HT1080 (cell line): ENCODE measurements around the gene RIPPLY3. TPM values are rescaled to one million over a fixed set of nuclear protein-coding genes. Genes with fewer than 3 reads are reported as not detected.
A peak's percentile ranks its signal among the peaks of the same experiment; 100 is the strongest.

ENCODE experiments used
- DNase-seq: peaks from one replicate; pipeline ENCODE4 v3.0.0-alpha.2; 2015; ENCODE audit warnings: low read depth
- polyA plus RNA-seq, 2 experiments: library from polyadenylated mRNA; depleted of rRNA; stranded (reverse); fragments of >200 nt; gene quantifications; 2 replicates each; pipeline ENCODE4 v1.2.3, GENCODE V29; 2015
- total RNA-seq: library from RNA; depleted of rRNA; stranded (reverse); fragments of >200 nt; shearing (Covaris generic); gene quantifications from 2 replicates; pipeline ENCODE4 v1.2.3, GENCODE V29; 2014; rRNA removed

The RIPPLY3 gene, protein sequence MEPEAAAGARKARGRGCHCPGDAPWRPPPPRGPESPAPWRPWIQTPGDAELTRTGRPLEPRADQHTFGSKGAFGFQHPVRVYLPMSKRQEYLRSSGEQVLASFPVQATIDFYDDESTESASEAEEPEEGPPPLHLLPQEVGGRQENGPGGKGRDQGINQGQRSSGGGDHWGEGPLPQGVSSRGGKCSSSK
- not detected in 2 replicates for total RNA-seq
- not detected in 2 replicates for polyA plus RNA-seq (2015; cell fraction: cytosol; rRNA removed)
- not detected in 2 replicates for polyA plus RNA-seq (2015; cell fraction: nucleus; rRNA removed)

GRCh38 chr21:37006486-37007291, at the start of gene RIPPLY3:
Gene RIPPLY3 (plus strand): TSS chr21:37006702. CDS start chr21:37006773, 71 bp downstream.
- DNase-seq = no peak

GRCh38 chr21:36959020-36959835, 47.3 kb upstream of the RIPPLY3 start:
- no peak for DNase-seq

GRCh38 chr21:36960676-36961284, 45.7 kb upstream of the RIPPLY3 start:
- no peak for DNase-seq

DNA sequence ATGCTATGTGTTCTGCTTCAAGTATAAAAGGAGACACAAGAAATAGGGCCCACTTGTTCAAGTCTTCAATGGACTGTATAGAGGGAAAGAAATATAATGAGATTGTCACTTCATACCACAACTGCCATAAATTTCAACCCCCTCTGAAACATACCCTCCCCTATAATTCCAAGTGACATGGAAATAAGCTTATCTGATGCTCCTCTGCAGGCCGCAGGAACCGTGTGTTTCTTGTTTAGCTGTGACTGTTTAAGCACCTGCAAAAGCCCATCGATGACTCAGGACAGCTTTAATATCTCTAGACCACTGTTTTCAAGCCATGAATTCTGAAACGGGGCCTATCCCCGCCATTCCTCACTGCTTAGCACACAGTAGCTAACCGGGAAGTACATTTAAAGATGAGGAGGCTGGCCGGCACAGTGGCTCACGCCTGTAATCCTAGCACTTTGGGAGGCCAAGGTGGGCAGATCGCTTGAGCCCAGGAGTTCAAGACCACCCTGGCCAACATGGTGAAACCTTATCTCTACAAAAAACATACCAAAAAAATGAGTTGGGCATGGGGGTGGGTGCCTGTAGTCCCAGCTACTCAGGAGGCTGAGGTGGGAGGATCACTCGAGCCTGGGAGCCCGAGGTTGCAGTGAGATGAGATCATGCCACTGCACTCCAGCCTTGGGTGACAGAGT, 44.3 kb upstream of the RIPPLY3 start:
- DNase-seq = no peak

GRCh38 chr21:36964398-36964797, 42.1 kb upstream of the RIPPLY3 start:
- DNase-seq = no peak

DNA sequence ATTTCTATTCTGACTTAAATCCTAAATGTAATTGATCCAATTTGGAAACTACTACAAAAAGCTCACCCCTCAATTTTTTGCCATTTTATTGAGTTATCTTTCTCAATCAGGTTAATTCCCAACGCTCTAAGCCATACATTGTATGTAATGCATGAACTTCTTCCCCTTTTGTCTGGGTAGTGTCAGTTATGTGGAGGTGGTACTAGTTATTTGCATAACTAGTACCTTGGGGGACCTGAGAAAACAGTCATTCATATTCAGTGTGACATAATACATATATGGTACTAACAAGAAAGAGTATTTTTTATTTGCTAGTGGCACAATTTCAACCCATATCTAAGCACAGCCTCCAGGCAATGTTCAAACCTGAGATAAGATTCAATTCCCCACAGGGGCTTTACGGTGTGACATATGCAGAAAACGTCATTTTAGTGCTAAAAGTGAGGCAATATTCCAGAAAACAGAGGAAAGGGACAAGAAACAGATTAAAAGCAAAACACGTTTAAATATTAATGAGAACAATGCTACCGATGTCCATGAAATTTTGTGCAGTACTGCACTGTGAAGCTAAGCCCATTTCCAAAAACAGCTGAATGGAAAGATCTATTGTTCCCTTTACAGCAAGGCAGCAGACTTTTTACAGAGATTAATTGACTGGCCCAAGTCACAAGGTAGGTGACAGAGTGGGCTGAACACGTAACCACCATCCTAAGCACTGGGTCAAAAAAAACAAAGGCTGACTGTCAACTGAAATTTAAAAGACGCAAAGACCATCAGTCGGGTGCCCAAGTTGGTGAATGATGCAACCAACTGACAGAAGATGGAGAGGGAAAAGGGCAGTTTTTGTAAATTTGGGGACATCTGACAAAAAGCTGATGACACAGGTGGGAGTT, 41.4 kb upstream of the RIPPLY3 start:
- no peak for DNase-seq

DNA sequence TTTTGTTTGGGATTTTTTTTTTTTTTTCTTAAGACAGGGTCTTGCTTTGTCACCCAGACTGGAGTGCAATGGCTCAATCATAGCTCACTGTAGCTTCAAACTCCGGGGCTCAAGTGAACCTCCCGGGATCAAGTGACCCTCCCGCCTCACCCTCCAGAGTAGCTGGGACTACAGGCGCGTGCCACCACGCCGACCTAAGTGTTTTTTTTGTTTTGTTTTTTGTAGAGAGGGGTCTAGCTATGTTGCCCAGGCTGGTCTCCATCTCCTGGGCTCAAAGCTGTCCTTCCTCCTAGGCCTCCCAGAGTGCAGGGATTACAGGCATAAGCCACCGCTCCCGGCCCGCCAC, 40.8 kb upstream of the RIPPLY3 start:
- DNase-seq = no peak

DNA sequence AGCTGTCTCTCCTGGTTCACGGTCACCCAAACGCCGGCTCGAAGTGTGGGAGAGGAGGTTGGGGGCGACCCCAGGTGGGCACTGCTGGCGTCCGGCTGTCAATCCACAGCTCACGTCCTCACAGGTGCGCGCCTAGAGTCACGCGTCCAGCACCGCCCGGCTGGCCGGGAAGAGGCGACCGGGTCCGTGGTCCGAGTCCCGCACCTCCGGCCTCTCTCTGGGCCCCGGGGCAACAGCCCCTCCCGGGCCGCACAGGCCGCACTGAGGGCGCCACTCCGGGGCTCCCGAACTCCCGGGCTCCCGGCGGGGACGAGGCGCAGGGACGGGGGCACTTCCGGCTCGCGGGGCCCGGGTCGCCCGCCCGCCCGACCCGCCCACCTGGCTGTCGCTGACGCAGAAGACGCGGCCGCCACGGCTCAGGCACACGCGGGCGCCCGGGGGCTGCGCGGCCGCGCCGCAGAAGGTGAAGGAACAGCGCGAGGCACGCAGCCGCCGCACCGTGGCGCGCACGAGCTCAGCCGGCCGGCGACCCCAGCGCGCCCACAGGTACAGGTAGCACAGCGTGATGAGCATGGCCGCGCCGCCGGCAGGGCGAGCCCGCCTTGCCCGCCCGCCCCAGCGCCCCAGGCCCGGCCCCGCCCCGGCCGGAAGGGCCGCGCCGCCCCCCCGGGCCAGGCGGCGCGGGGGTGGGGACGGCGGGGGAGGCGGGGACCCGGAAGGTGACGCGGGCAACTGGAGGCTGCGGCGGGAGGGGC, 40.3 kb upstream of the RIPPLY3 start, which contains the start of gene HLCS:
TSS of gene HLCS (minus strand) at position 604 of the 755 bp plus-strand sequence. CDS start at position 573, 31 bp downstream.
- peak; percentile 44 for DNase-seq

DNA sequence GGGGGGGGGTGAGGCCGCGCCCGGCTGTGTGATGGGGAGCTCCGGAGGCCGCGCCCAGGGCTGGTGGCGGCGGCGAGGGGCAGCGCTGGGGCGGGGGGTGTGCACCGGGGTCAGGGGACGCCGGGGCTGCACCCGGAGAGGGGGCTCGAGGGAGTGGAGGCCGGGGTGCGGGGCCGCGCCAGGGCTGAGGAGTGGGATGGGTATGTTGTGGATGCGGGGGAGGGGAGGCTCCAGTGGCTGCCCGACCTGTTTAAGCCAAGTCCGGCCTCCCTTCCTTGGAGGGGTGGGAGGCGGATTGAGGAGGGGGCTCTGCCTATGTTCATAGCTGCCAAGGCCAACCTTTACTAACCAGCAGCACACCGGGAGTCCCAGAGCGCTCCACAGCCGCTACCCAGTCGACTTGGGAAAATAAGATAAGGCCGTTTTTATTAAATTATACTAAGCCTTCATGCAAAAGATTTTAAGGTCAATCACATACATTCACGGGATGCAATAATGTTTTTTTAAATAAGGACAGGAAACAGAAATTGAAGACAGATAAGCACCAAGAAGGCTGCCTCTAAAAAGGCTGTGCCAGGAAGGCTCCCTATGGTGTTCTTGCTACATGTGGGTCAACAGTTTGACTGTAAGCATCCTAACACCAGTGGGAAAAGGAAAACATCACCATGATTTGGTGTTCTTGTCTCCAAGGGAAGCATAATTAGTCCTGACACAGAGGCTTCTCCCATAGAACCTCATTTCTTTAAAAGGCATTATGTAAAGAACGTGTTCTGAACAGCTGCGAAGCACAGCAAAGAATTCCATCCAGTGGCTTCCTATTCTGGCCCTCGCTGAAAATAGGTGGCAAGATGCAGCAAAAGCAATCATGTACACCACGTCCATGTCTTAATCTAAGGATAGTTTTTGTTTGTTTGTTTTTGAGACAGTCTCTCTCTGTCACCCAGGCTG, 39.4 kb upstream of the RIPPLY3 start:
- DNase-seq = peak; percentile 5

DNA sequence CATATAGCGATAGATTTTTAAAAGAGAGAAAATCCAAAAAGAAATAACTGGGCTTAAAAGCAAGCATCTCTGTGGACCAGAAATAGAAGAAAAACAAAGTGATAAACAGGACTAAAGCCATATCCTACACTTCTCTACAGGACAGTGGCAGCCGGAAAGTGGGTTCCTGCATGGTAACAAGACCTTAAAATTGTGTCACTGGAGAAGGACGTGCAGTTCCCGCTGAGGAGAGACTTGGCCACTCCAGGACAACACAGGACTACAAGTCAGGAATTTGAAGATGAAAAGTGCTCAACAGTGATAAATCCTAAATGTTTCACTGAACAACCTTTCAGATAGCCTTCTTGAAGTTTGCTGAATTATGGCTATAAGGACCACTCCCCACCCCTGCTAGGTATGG, 38.1 kb upstream of the RIPPLY3 start:
- no peak for DNase-seq

DNA sequence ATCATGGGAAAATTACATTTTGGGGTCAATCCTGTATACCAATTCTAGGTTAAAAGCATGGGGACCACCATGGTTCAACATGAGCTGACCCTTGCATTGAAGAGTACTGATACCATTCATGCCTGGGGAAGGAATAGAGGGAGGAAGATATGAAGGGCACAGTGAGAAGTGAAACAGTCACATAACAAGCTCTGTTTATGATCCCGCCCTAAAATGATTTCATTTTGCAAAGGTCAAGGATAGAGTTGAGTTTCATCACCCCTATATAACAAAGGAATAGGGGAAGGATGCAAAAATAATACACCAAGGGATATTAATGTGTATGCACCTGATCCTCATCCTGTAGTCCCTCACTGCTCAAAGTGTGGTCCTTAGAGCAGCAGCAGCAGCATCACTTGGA, 37.5 kb upstream of the RIPPLY3 start:
- DNase-seq = no peak

DNA sequence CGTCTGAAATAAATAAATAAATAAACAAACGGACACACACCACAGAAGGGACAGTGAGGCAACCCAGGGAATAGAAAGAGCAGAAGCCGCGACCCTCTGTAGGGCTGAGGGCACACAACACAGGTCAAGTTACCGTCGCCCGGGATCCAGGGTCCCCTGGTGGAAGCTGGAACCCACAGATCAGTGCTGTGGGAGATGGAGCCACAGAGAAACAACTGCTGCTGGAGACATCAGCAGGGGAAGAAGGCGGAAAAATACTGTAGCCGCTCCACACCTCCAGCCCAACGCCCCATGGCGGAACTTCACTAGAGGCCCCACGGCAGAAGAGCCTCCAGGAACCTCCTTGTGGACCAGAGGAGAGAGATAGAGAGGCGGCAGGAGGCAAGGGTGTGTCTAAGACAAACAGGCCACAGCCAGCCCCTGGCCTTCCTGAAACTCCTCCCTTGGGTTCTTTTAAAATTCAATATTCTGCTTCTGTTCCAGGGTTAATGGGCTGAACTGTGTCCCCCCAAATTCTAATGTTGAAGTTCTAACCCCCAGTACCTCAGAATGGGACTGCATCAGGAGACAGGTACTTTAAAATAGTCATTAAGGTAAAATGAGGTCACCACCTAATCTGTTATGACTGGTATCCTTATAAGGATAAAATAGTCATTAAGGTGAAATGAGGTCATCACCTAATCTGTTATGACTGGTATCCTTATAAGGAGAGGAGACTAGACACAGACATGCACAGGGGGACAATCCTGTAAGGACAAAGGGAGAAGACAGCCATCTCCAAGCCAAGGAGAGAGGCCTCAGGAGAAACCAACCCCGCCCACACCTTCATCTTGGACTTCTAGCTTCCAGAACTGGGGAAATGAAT, 32.3 kb upstream of the RIPPLY3 start:
- no peak for DNase-seq

GRCh38 chr21:36974851-36975192, 31.7 kb upstream of the RIPPLY3 start:
- DNase-seq = no peak

GRCh38 chr21:36976228-36976861, 30.2 kb upstream of the RIPPLY3 start:
- DNase-seq = no peak

DNA sequence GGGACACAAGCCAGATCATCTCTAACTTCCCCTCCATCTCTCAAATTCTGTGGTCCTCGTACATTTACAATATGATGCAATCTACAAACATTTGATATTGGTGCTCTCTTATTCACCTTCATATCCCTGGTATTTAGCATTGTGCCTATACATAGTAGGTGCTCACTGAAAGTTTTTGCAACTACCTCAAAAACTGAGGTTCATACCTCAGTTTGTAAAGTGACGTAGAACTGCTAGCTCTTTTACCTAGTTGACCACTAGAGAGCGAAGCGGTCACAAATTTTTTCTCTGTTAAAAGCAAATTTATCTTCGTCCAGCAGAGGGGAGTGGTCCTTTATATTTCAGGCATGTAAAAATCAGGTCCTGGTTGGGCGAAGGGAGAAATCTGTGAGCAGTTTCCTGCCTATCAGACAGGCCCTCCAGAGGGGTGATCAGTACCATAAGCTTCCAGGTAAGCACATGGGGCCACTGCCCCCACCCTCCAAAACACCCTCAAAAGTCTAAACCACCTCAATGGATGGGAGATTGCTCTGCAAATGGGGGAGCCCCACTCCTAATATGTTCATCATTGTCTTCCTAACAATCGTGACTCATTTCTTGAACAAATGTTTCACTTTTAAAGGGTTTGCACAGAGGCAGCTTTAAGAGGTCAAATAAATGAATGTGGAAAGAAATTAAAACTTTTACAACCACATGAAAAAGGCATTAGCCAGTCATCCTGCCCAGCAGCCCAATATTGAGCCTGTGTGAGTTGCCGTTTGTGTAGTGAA, 29.4 kb upstream of the RIPPLY3 start:
- peak; percentile 83 for DNase-seq
